Stimulated activated naive CD8-positive, alpha-beta T cell treated with anti-CD3 and anti-CD28 coated beads, Interleukin-15, Interleukin-2, amounts not matched to agents 100 ng/mL and 50 ng/mL, for 24 hours (primary cell): ENCODE measurements around the gene OCEL1.

ENCODE experiments used
- H3K27ac Mint-ChIP-seq: one replicate; pipeline ENCODE4 v1.8.0; 2021; ENCODE audit warnings: mild to moderate bottlenecking, mixed read lengths
- H3K27me3 Mint-ChIP-seq: one replicate; pipeline ENCODE4 v1.8.0; 2021; ENCODE audit warnings: mixed read lengths
- H3K36me3 Mint-ChIP-seq: one replicate; pipeline ENCODE4 v1.8.0; 2021; ENCODE audit warnings: low read depth, mixed read lengths
- H3K4me1 Mint-ChIP-seq: one replicate; pipeline ENCODE4 v1.8.0; 2021; ENCODE audit warnings: low read depth, mixed read lengths
- H3K4me3 Mint-ChIP-seq: one replicate; pipeline ENCODE4 v1.8.0; 2021; ENCODE audit warnings: mild to moderate bottlenecking, mixed read lengths
- H3K9me3 Mint-ChIP-seq: one replicate; pipeline ENCODE4 v1.8.0; 2021; ENCODE audit warnings: mixed read lengths

The OCEL1 gene

GRCh38 chr19:17242431-17243208, 16.6 kb downstream of the OCEL1 start:
- no peak overlapping the region for H3K27ac Mint-ChIP-seq
- H3K36me3 Mint-ChIP-seq: no peaks in the 10 kb centered on the region
- H3K4me1 Mint-ChIP-seq: peaks cover 8% of the 10 kb centered on the region
- no peaks in the 10 kb centered on the region for H3K9me3 Mint-ChIP-seq
- no peaks in the 10 kb centered on the region for H3K27me3 Mint-ChIP-seq
- H3K4me3 Mint-ChIP-seq: no peak overlapping the region

DNA sequence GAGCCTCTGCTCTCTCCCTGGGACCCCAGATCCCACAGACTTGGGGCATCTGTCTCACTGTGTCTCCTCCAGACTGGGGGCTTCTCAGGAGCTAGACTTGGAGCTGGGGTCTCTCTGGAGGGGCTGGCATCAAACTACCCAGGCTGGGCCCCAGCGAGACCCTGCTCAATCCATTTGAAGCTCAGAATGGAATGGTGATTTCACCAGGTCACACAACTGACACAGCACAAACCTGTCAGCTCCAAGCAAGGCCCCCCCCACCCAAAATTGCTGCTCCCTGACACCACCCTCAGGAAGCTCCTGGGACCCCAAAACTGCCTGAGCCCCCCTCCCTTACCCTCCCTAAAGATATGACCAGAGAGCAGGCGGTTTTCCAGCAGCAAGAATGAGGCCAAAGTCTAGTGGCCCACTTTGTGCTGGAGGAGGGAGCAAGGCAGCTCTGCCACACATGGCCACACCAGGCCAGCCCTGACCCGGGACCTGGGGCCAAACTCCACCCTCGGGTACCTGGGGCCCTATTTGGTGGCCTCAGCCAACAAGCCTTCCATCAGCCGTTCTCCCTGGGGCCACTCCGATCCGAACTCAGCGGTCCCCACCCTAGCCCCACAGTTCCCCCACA, 17.3 kb downstream of the OCEL1 start:
- Mint-ChIP-seq H3K27me3 (no peaks in the 10 kb centered on the region), H3K27ac (no peak overlapping the region), H3K4me3 (no peak overlapping the region), H3K4me1 (peaks cover 8% of the 10 kb centered on the region), H3K36me3 (no peaks in the 10 kb centered on the region), H3K9me3 (no peaks in the 10 kb centered on the region)

GRCh38 chr19:17243830-17244617, 18.0 kb downstream of the OCEL1 start:
- Mint-ChIP-seq H3K9me3 (no peaks in the 10 kb centered on the region), H3K4me1 (peaks cover 8% of the 10 kb centered on the region), H3K27me3 (no peaks in the 10 kb centered on the region), H3K36me3 (no peaks in the 10 kb centered on the region), H3K27ac (no peak overlapping the region), H3K4me3 (peak overlapping the region; percentile 54)

GRCh38 chr19:17244618-17245534, 18.9 kb downstream of the OCEL1 start:
- Mint-ChIP-seq H3K4me1 (peaks cover 8% of the 10 kb centered on the region), H3K27ac (no peak overlapping the region), H3K27me3 (no peaks in the 10 kb centered on the region), H3K36me3 (no peaks in the 10 kb centered on the region), H3K4me3 (peak overlapping the region; percentile 54), H3K9me3 (no peaks in the 10 kb centered on the region)

- Mint-ChIP-seq H3K36me3 (no peaks in the 10 kb centered on the region), H3K27me3 (no peaks in the 10 kb centered on the region), H3K4me3 (peak within 1 kb of the TSS; percentile 81), H3K9me3 (no peaks in the 10 kb centered on the region), H3K4me1 (peaks cover 8% of the 10 kb centered on the region), H3K27ac (peak within 1 kb of the TSS; percentile 75)
Observed at GRCh38 chr19:17245535-17245984, 19.5 kb downstream of the OCEL1 start, which contains the start of gene NR2F6. NR2F6 (minus strand) TSS chr19:17245919; CDS start chr19:17245220, 699 bp downstream.

DNA sequence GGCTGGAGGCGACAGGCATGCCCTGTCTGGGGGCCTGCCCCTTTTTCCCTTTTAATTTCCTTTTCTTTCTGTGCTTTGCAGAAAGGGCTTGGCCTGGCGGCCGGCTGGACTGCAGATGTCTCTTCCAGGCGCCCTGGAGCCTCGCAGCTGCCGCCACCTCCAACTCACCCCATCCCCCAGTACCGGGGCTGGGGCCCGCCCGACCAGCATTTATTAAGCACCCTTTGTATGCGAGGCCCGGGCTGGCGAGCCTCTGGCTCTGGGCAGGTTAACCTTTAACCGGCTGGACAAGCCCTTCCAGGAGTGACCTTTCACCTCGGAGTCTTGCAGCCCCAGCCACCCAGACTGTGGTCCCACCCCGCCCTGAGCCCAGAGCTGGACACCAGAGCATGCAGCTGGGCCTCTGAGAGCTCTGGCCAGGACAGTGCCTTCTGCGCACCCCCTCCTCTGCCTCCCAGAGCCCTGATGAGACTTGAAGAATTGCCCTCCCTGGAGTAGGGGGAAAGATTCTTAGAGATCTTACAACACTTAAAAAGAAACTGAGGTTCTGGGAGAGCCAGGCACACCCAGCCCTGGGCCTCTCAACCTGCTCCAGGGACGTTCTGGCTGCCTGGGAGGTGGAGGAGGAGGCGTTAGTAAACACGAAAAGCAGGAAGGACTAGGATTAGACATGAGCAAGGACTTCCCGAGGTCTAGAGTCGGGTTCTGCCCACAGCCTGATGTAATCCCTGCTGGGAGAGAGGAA, 20.8 kb downstream of the OCEL1 start:
- Mint-ChIP-seq H3K27me3 (no peaks in the 10 kb centered on the region), H3K27ac (no peak overlapping the region), H3K4me3 (peak overlapping the region; percentile 12), H3K36me3 (no peaks in the 10 kb centered on the region), H3K9me3 (no peaks in the 10 kb centered on the region), H3K4me1 (peaks cover 8% of the 10 kb centered on the region)

DNA sequence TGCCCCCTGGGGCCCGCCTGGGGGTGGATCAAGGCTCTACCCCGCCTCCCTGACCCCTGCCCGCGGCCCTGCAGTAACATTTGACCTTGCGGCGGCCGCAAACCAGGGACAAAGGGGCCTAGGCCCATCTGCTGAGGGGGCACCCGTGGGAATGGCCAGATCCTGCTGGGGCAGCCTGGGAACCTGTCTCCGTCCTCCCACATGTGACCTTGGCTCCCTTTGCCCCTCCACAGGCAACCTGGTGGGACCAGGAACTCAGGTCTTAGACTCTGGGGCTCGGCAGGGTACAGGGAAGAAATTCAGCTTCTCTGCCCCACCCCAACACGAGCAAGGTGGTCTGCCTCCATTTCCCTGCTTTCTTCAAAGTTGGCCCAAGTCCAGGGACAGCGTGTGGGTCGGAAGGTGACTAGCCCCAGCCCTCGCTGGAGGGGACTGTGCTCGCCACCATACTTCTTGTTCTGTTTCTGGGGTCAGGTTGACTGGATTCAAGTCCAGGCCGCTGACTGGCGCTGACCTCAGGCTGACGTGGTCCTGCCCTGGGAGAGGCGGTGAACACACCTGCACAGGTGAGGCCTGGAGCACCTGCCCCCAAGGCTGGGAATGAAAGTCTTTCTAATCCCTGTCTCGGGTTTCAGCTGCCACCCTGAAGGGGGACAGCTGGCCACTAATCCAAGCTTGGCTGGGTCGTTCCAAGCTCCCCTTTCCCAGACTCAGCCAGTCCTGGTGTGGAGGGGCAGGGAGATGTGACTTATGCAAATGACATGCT, 22.2 kb downstream of the OCEL1 start:
- Mint-ChIP-seq H3K36me3 (no peaks in the 10 kb centered on the region), H3K4me1 (peaks cover 8% of the 10 kb centered on the region), H3K4me3 (no peak overlapping the region), H3K9me3 (no peaks in the 10 kb centered on the region), H3K27ac (no peak overlapping the region), H3K27me3 (no peaks in the 10 kb centered on the region)

GRCh38 chr19:17249887-17250548, 24.0 kb downstream of the OCEL1 start:
- Mint-ChIP-seq H3K27ac (no peak overlapping the region), H3K27me3 (no peaks in the 10 kb centered on the region), H3K4me1 (peaks cover 8% of the 10 kb centered on the region), H3K4me3 (no peak overlapping the region), H3K36me3 (no peaks in the 10 kb centered on the region), H3K9me3 (no peaks in the 10 kb centered on the region)

- Mint-ChIP-seq H3K4me1 (no peaks in the 10 kb centered on the region), H3K4me3 (no peak overlapping the region), H3K27ac (no peak overlapping the region), H3K36me3 (no peaks in the 10 kb centered on the region), H3K9me3 (no peaks in the 10 kb centered on the region), H3K27me3 (no peaks in the 10 kb centered on the region)
Observed at GRCh38 chr19:17254636-17255035, 28.6 kb downstream of the OCEL1 start.

- Mint-ChIP-seq H3K4me3 (no peak overlapping the region), H3K27ac (no peak overlapping the region)
Observed at GRCh38 chr19:17255150-17255621, 29.2 kb downstream of the OCEL1 start.

DNA sequence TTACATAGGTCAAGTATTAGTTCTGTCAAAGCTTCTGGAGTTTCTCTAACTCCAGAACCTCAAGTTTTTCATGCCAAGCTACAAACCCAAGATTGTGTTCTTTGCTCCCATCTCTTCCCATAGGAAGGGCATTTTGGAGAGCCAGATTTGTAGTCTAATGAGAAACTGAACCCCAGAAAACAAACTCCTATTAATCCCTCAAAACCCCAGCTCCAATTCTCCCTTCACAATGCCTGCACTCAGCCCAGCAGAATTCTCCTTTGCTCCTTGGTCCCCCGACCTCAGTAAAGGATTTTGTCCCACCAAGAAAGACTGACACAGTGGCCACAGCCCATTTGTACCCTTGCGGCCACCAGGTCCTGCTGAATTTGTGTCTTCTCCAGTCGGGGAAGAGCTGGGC, 30.1 kb downstream of the OCEL1 start:
- Mint-ChIP-seq H3K4me1 (peaks cover 5% of the 10 kb centered on the region), H3K27me3 (no peaks in the 10 kb centered on the region), H3K4me3 (no peak overlapping the region), H3K27ac (no peak overlapping the region), H3K36me3 (no peaks in the 10 kb centered on the region), H3K9me3 (no peaks in the 10 kb centered on the region)

More at GRCh38 chr19:17255150-17255621, 29.2 kb downstream of the OCEL1 start:
- Mint-ChIP-seq H3K27me3 (no peaks in the 10 kb centered on the region), H3K36me3 (no peaks in the 10 kb centered on the region), H3K4me1 (no peaks in the 10 kb centered on the region), H3K9me3 (no peaks in the 10 kb centered on the region)

DNA sequence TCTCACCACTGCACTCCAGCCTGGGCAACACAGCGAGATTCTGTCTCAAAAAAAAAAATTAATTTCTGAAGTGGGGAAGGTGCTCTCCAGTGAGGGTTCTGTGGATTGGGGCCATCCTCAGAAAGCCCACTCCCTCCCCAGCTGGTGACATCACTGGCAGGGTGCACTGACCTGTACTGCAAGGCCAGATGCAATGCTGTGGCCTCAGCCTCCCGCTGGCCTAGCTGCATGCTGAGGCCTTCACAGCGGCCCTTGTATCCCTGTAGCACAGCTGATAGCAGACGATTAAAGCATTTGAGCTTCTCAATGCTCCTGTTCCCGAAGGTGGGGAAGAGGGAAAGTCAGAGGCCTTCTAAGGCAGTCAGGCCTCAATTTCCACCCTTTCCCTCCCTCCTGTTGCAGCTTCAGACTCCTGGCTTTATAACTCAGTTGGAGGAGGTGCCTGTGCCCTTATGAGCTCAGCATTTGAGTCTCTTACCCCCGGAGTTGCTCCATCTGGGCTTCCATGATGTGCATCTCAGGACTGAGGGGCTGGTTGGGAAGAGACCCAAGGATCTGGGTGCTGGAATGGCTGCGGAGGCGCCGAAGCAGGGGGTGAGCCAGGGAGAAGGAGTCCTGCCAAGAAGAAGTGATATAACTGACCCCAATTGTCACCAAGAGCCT, 33.2 kb downstream of the OCEL1 start:
- H3K4me3 Mint-ChIP-seq: no peak overlapping the region
- no peaks in the 10 kb centered on the region for H3K9me3 Mint-ChIP-seq
- no peaks in the 10 kb centered on the region for H3K27me3 Mint-ChIP-seq
- peaks cover 5% of the 10 kb centered on the region for H3K4me1 Mint-ChIP-seq
- no peaks in the 10 kb centered on the region for H3K36me3 Mint-ChIP-seq
- no peak overlapping the region for H3K27ac Mint-ChIP-seq
